A549 (cell line): ENCODE measurements around the gene ACCSL. TPM values are rescaled to one million over a fixed set of nuclear protein-coding genes. Genes with fewer than 3 reads are reported as not detected.

ENCODE experiments used
- ATAC-seq, 2 experiments: fragments of 200-7000 bp in 1 of 2; fragments of >200 bp in 1 of 2; cut with Nextera tagmentation in 1 of 2; cut with Tn5 transposase in 1 of 2; 3 replicates each; pipeline versions ENCODE4 v1.8.0 to v1.9.1; 2018 to 2020; ENCODE audit warnings: mild to moderate bottlenecking in 1 of 2, moderate library complexity in 1 of 2
- CTCF ChIA-PET: fragments of 300-600 bp; sonication (Branson Sonifier 250); formaldehyde crosslinking; extraction: SDS; loops from one replicate; lab custom pipeline; 2021; ENCODE audit warnings: antibody characterized with exemption, inconsistent platforms; lab: Yijun Ruan, JAX
- POLR2A ChIA-PET: fragments of 350-600 bp; formaldehyde crosslinking; extraction: SDS; loops from one replicate; lab custom pipeline; 2021; ENCODE audit warnings: antibody characterized with exemption, inconsistent platforms; lab: Yijun Ruan, JAX
- DNase-seq, 2 experiments: peaks; one replicate each; pipeline versions ENCODE4 v3.0.0 to v3.0.0-alpha.2; 2011 to 2016; ENCODE audit warnings: low read depth in 1 of 2, low spot score in 1 of 2
- FAIRE-seq: peaks from 2 replicates; lab custom pipeline; 2011; peaks lifted over from hg19 to GRCh38; lab: Jason Lieb, UNC
- H3K27ac ChIP-seq, 2 experiments: fragments of >200 bp; sonication (Bioruptor Twin); formaldehyde crosslinking; 3 replicates each; pipeline ENCODE4 v1.5.1; 2016 to 2017
- H3K4me1 ChIP-seq: fragments of >200 bp; sonication (Bioruptor Twin); formaldehyde crosslinking; 3 replicates; pipeline ENCODE4 v1.6.1; 2016
- H3K4me2 ChIP-seq: fragments of >200 bp; sonication (Bioruptor Twin); formaldehyde crosslinking; 3 replicates; pipeline ENCODE4 v1.6.1; 2016
- H3K4me3 ChIP-seq: fragments of >200 bp; sonication (Bioruptor Twin); formaldehyde crosslinking; 3 replicates; pipeline ENCODE4 v1.5.1; 2016
- H3K9me3 ChIP-seq: fragments of >200 bp; sonication (Bioruptor Twin); formaldehyde crosslinking; 3 replicates; pipeline ENCODE4 v1.6.1; 2016
- CHD4 ChIP-seq: fragments of 200-600 bp; sonication (generic); IDR thresholded peaks from 2 replicates; pipeline ENCODE4 v1.6.1; 2016; ENCODE audit warnings: antibody characterized with exemption, mild to moderate bottlenecking, borderline replicate concordance
- ELK1 ChIP-seq: fragments of 150-350 bp; IDR thresholded peaks from 2 replicates; pipeline ENCODE4 v1.6.1; 2014; ENCODE audit warnings: low read depth, mild to moderate bottlenecking, low read length
- ESRRA ChIP-seq: fragments of 150-350 bp; IDR thresholded peaks from 2 replicates; pipeline ENCODE4 v1.6.1; 2014; ENCODE audit warnings: mild to moderate bottlenecking, low read length, borderline replicate concordance
- HMGXB4 ChIP-seq: fragments of 250-450 bp; sonication (Bioruptor Pico); IDR thresholded peaks from 2 replicates; pipeline ENCODE4 v1.5.0; 2021; ENCODE audit warnings: mild to moderate bottlenecking, moderate library complexity, borderline replicate concordance
- JUNB ChIP-seq: fragments of >200 bp; sonication (Bioruptor Twin); formaldehyde crosslinking; IDR thresholded peaks from 2 replicates; pipeline ENCODE4 v1.6.1; 2016
- KDM1A ChIP-seq: fragments of 200-600 bp; sonication (generic); IDR thresholded peaks from 2 replicates; pipeline ENCODE4 v1.6.1; 2016; ENCODE audit warnings: low read depth, mild to moderate bottlenecking
- NPAS2 ChIP-seq: fragments of 250-450 bp; sonication (Bioruptor Pico); IDR thresholded peaks from 2 replicates; pipeline ENCODE4 v1.8.0; 2022; ENCODE audit warnings: mild to moderate bottlenecking, moderate library complexity, borderline replicate concordance
- PHF8 ChIP-seq: fragments of 200-600 bp; sonication (generic); IDR thresholded peaks from 2 replicates; pipeline ENCODE4 v1.6.1; 2016; ENCODE audit warnings: low read depth, mild to moderate bottlenecking, antibody characterized with exemption, moderate library complexity, borderline replicate concordance
- RCOR1 ChIP-seq: fragments of 150-350 bp; IDR thresholded peaks from 2 replicates; pipeline ENCODE4 v1.6.1; 2014; ENCODE audit warnings: antibody characterized with exemption, low read length, low read depth
- TFCP2L1 ChIP-seq: fragments of 250-450 bp; sonication (Bioruptor Pico); IDR thresholded peaks from 2 replicates; pipeline ENCODE4 v1.5.0; 2021; ENCODE audit warnings: mild to moderate bottlenecking
- ZC3H11A ChIP-seq: fragments of 450-650 bp; IDR thresholded peaks from 2 replicates; pipeline ENCODE4 v1.6.1; 2014; ENCODE audit warnings: antibody characterized with exemption, mild to moderate bottlenecking
- WGBS: methylation state at CpG from one replicate; pipeline ENCODE4 v1.1.6; 2017; ENCODE audit errors: missing lambda C conversion rate; 5-methylcytosine and 5-hydroxymethylcytosine counted together
- polyA plus RNA-seq, 4 experiments: library from polyadenylated mRNA; depleted of rRNA in 3 of 4; stranded (reverse); fragments of >200 nt; fragmentation: RNase III in 1 of 4; extraction: RNeasy Plus Mini Kit Qiagen cat#74134 plus additional on column Dnase treatment in 1 of 4; gene quantifications; 2 replicates in 3 of 4; 3 replicates in 1 of 4; pipeline ENCODE4 v1.2.3, GENCODE V29; 2011 to 2017
- TF ChIP-seq, protein P1 (sequence below): fragments of 200-600 bp; sonication (generic); IDR thresholded peaks from 2 replicates; pipeline ENCODE4 v1.6.1; 2016; ENCODE audit warnings: antibody characterized with exemption, mild to moderate bottlenecking, moderate library complexity

The ACCSL gene
- polyA plus RNA-seq, 2 of the 4 experiments (the other 2 are of a cell fraction) = not detected

DNA sequence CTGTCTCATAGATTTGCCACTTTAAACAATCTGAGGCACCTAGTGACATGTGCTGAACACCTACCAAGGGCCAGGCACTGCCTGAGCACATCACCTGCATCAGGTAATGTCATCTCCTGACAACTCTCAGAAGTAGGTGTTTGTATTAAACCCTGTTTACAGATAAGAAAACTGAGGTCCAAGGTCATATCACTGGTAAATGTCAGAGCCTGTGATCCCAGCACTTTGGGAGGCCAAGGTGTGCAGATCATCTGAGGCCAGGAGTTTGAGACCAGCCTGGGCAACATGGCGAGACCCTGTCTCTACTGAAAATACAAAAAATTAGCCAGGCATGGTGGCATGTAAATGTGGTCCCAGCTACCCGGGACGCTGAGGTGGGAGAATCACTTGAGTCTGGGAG is 39.1 kb upstream of the ACCSL start (continued):
- TF ChIP-seq, protein P1, sequence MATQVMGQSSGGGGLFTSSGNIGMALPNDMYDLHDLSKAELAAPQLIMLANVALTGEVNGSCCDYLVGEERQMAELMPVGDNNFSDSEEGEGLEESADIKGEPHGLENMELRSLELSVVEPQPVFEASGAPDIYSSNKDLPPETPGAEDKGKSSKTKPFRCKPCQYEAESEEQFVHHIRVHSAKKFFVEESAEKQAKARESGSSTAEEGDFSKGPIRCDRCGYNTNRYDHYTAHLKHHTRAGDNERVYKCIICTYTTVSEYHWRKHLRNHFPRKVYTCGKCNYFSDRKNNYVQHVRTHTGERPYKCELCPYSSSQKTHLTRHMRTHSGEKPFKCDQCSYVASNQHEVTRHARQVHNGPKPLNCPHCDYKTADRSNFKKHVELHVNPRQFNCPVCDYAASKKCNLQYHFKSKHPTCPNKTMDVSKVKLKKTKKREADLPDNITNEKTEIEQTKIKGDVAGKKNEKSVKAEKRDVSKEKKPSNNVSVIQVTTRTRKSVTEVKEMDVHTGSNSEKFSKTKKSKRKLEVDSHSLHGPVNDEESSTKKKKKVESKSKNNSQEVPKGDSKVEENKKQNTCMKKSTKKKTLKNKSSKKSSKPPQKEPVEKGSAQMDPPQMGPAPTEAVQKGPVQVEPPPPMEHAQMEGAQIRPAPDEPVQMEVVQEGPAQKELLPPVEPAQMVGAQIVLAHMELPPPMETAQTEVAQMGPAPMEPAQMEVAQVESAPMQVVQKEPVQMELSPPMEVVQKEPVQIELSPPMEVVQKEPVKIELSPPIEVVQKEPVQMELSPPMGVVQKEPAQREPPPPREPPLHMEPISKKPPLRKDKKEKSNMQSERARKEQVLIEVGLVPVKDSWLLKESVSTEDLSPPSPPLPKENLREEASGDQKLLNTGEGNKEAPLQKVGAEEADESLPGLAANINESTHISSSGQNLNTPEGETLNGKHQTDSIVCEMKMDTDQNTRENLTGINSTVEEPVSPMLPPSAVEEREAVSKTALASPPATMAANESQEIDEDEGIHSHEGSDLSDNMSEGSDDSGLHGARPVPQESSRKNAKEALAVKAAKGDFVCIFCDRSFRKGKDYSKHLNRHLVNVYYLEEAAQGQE = no peak

- ATAC-seq = no peak
- DNase-seq = no peak
- CTCF ChIA-PET = interaction anchor here (1.1 to 1.8 kb wide), 2 partner anchors 22 to 122 kb away, joined by 3 to 6 read pairs; no protein-coding TSS in a partner anchor
- no peak for FAIRE-seq
- 56% methylated on average over 4 of the region's 4 CpGs for WGBS
- H3K4me3 ChIP-seq = no peak overlapping the region
- peaks cover 6% of the 10 kb centered on the region; the same call in 2 of the 3 replicates for H3K4me1 ChIP-seq
- H3K27ac ChIP-seq = no peak overlapping the region
- TF ChIP-seq, protein P1 = no peak
- no peak for TF ChIP-seq ELK1
- TF ChIP-seq JUNB = no peak
- TF ChIP-seq ESRRA = no peak
- no peak for TF ChIP-seq CHD4
- TF ChIP-seq HMGXB4 = no peak
- no peak for TF ChIP-seq PHF8
- no peak for TF ChIP-seq NPAS2
- TF ChIP-seq KDM1A = no peak
- no peak for TF ChIP-seq RCOR1
- no peak for TF ChIP-seq ZC3H11A
- TF ChIP-seq TFCP2L1 (CRISPR knock-in tag) = no peak
- TF ChIP-seq, all 56 proteins: peak for 0
- POLR2A ChIA-PET = no interaction called here
- H3K4me2 ChIP-seq = no peak overlapping the region
- H3K9me3 ChIP-seq = no peaks in the 10 kb centered on the region
Observed at GRCh38 chr11:44010789-44011251, 37.0 kb upstream of the ACCSL start.

DNA sequence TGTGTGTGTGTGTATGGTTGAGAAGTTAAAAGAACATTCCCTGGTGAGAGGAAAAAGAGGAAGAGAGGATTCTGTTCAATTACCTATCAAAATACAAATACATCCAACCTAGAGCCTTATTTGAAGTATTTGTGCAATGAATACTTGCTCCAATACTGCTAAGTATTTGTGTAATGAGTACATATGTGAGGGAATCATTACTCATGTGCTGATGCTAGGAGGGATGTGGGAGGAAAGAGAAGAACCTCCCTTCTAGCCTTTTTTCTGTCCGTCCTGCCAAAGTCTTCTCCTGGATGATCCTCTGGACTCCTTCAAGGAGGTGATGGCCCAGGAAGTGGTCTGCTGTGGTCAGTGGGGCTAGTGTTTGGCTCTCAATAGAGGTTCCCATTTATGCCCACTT is 36.0 kb upstream of the ACCSL start:
- WGBS = 15% methylated on average over 1 of the region's 1 CpG
- CTCF ChIA-PET = no interaction called here

More for the DNA sequence above, 36.0 kb upstream of the ACCSL start:
- Histone ChIP-seq H3K9me3 (no peaks in the 10 kb centered on the region), H3K4me2 (no peak overlapping the region), H3K4me1 (peaks cover 15% of the 10 kb centered on the region), H3K4me3 (no peak overlapping the region), H3K27ac (no peak overlapping the region)
- TF ChIP-seq JUNB = no peak
- TF ChIP-seq, protein P1 = no peak
- FAIRE-seq = no peak
- POLR2A ChIA-PET = no interaction called here
- ATAC-seq = no peak; a peak in 1 of 6 replicates
- DNase-seq = no peak
